Neuronal stem cell (in vitro differentiated cells): Measurements from ENCODE around the gene CBFB.

Experiments
- DNase-seq: peaks from one replicate; pipeline ENCODE4 v3.0.0-alpha.2; 2013; ENCODE audit warnings: low spot score
- H2AFZ ChIP-seq: one replicate; pipeline ENCODE4 v1.6.1; 2013; ENCODE audit warnings: mild to moderate bottlenecking, low read length, inconsistent platforms
- H2AK5ac ChIP-seq: 2 replicates; pipeline ENCODE4 v1.6.1; 2013; ENCODE audit warnings: low read depth, mild to moderate bottlenecking, inconsistent platforms, low read length, moderate library complexity, mixed read lengths
- H2BK120ac ChIP-seq: 2 replicates; pipeline ENCODE4 v1.6.1; 2013; ENCODE audit warnings: low read depth, mild to moderate bottlenecking, inconsistent platforms, low read length, moderate library complexity, mixed read lengths
- H2BK12ac ChIP-seq: one replicate; pipeline ENCODE4 v1.6.1; 2013; ENCODE audit warnings: low read length, inconsistent platforms
- H2BK15ac ChIP-seq: 2 replicates; pipeline ENCODE4 v1.6.1; 2013; ENCODE audit warnings: mild to moderate bottlenecking, low read length, inconsistent platforms, mixed read lengths
- H2BK5ac ChIP-seq: one replicate; pipeline ENCODE4 v1.6.1; 2013; ENCODE audit warnings: inconsistent platforms, mild to moderate bottlenecking, low read length, moderate library complexity
- H3K14ac ChIP-seq: one replicate; pipeline ENCODE4 v1.6.1; 2013; ENCODE audit warnings: low read length, inconsistent platforms
- H3K18ac ChIP-seq: 2 replicates; pipeline ENCODE4 v1.6.1; 2013; ENCODE audit warnings: low read length, inconsistent platforms
- H3K23ac ChIP-seq: 2 replicates; pipeline ENCODE4 v1.6.1; 2013; ENCODE audit warnings: low read depth, mild to moderate bottlenecking, mixed read lengths, low read length, inconsistent platforms; ENCODE audit not compliant: poor library complexity
- H3K27ac ChIP-seq: replicated peaks from 3 replicates; pipeline ENCODE4 v1.5.1; 2013; ENCODE audit warnings: low read length, inconsistent platforms
- H3K27me3 ChIP-seq, 3 experiments: 2 replicates each; pipeline ENCODE4 v1.6.1; 2013; ENCODE audit warnings: low read length in 3 of 3, mild to moderate bottlenecking in 2 of 3, inconsistent platforms in 1 of 3, low read depth in 1 of 3, mixed read lengths in 1 of 3, moderate library complexity in 1 of 3; ENCODE audit not compliant: control insufficient read depth in 3 of 3, insufficient read depth in 3 of 3
- H3K36me3 ChIP-seq, 2 donors: replicated peaks in 1 of 2; 2 replicates each; pipeline ENCODE4 v1.6.1; 2013; ENCODE audit warnings: low read length in 2 of 2; ENCODE audit not compliant: control insufficient read depth in 2 of 2, insufficient read depth in 2 of 2
- H3K4ac ChIP-seq: 2 replicates; pipeline ENCODE4 v1.6.1; 2013; ENCODE audit warnings: inconsistent platforms, mild to moderate bottlenecking, low read length, moderate library complexity
- H3K4me1 ChIP-seq, 2 donors: 1 replicate in 1 of 2; 2 replicates in 1 of 2; pipeline ENCODE4 v1.6.1; 2013; ENCODE audit warnings: low read length in 2 of 2, low read depth in 1 of 2; ENCODE audit not compliant: control insufficient read depth in 2 of 2, insufficient read depth in 1 of 2
- H3K4me2 ChIP-seq: one replicate; pipeline ENCODE4 v1.6.1; 2013; ENCODE audit warnings: mild to moderate bottlenecking, low read length, inconsistent platforms; ENCODE audit not compliant: insufficient read depth, poor library complexity, severe bottlenecking
- H3K4me3 ChIP-seq, 2 donors: 2 replicates each; pipeline ENCODE4 v1.5.1; 2013; ENCODE audit warnings: low read length in 2 of 2, mild to moderate bottlenecking in 2 of 2, inconsistent platforms in 1 of 2, moderate library complexity in 1 of 2
- H3K79me1 ChIP-seq: one replicate; pipeline ENCODE4 v1.6.1; 2013; ENCODE audit warnings: low read depth, mild to moderate bottlenecking, inconsistent platforms, low read length, moderate library complexity
- H3K9ac ChIP-seq: one replicate; pipeline ENCODE4 v1.6.1; 2013; ENCODE audit warnings: mild to moderate bottlenecking, low read depth, low read length, inconsistent platforms; ENCODE audit not compliant: poor library complexity
- H3K9me3 ChIP-seq, 2 donors: replicated peaks in 1 of 2; 2 replicates each; pipeline versions ENCODE3 to v1.6.1; 2013; ENCODE audit warnings: low read length in 2 of 2, mild to moderate bottlenecking in 2 of 2, inconsistent platforms in 1 of 2, low read depth in 1 of 2, mixed read lengths in 1 of 2, moderate library complexity in 1 of 2; ENCODE audit not compliant: control insufficient read depth in 2 of 2, insufficient read depth in 1 of 2
- H4K8ac ChIP-seq: one replicate; pipeline ENCODE4 v1.6.1; 2013; ENCODE audit warnings: low read depth, mild to moderate bottlenecking, inconsistent platforms, low read length, moderate library complexity
- H4K91ac ChIP-seq: one replicate; pipeline ENCODE4 v1.6.1; 2013; ENCODE audit warnings: low read length, low read depth, mild to moderate bottlenecking, inconsistent platforms; ENCODE audit not compliant: poor library complexity
- WGBS, 2 donors: extraction: QIAGEN DNeasy Blood & Tissue Kit; methylation state at CpG; one replicate each; pipeline ENCODE4 v1.1.7; 2013; ENCODE audit warnings: missing lambda C conversion rate in 2 of 2, mixed read lengths in 1 of 2; ENCODE audit not compliant: insufficient read length in 2 of 2, insufficient replicate concordance in 1 of 2; ENCODE audit errors: extremely low coverage in 2 of 2; 5-methylcytosine and 5-hydroxymethylcytosine counted together

CBFB gene

DNA sequence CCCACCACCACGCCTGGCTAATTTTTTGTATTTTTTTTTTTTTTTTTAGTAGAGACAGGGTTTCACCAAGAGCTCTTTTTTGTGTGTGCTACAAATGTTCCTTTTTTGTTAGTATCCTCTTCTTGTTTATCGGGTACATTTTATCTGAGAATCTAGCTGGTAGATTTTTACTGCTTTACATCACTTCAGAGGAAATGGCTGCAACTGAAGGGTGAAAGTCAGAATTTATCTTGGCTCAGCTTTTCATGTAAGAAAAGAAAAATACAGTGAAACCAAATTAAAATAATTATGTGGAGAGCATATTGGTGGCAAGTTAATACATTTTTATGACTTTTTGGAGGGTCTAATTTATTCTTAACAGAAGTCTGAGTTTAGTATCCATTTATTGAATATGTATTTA lies 26.0 kb downstream of the CBFB start:
- Histone ChIP-seq H2BK15ac (no peak overlapping the region), H2AFZ (no peak overlapping the region), H4K8ac (no peak overlapping the region), H3K4me1 (no peaks in the 10 kb centered on the region), H3K27ac (no peak overlapping the region), H4K91ac (no peak overlapping the region), H3K18ac (no peak overlapping the region), H2AK5ac (no peak overlapping the region), H3K27me3 (no peaks in the 10 kb centered on the region), H3K23ac (no peak overlapping the region), H3K4me3 (no peak overlapping the region), H3K36me3 (peaks cover 0 to 76% of the 10 kb centered on the region in 2 donors), H3K4ac (no peak overlapping the region), H3K14ac (no peak overlapping the region), H3K9me3 (peaks cover 0 to 4% of the 10 kb centered on the region in 2 donors), H3K4me2 (no peak overlapping the region), H2BK5ac (no peak overlapping the region), H3K79me1 (peaks cover 1% of the 10 kb centered on the region), H2BK12ac (no peak overlapping the region), H3K9ac (no peak overlapping the region), H2BK120ac (no peak overlapping the region)
- WGBS, 2 donors, result no CpG with 5 or more reads among the region's 2 CpGs
- no peak for DNase-seq

DNA sequence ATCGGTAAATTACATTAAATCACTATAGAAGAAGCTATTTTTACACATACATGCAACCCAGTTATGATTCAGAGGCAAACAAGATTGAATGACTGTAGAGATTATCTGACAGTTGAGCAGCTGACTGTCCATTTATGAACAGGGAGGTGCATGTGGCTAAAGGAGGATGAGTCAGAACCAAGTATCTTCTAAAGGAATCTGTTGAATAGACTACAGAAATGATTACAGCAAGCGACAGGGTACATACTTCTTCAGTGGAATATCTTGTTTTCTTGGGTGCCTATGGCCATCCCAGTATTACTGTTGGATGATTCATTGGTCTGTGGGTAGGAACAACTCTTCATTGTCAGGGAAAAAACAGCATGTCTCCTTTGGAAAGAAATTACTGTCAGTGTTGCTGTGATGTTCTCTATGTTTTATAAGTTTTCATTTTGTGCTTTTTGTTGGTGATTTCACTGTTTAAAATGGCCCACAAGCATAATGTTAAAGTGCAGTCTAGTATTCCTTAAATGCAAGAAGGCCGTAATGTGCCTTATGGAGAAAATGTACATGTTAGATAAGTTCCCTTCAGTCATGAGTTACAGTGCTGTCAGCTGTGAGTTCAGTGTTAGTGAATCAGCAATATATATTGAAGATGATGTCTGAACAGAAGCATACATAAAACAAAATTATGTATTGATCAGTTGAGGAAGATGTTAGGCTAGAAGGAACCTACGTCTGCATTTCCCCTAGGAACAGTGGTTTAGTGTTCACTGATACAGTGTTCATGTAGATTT lies 27.0 kb downstream of the CBFB start:
- no peak for DNase-seq
- H3K18ac ChIP-seq, result no peak overlapping the region
- H3K14ac ChIP-seq, result no peak overlapping the region
- no peak overlapping the region for H3K4me2 ChIP-seq
- no CpG with 5 or more reads among the region's 4 CpGs for WGBS, 2 donors
- no peak overlapping the region for H3K23ac ChIP-seq
- H3K4me3 ChIP-seq, result no peak overlapping the region
- H2BK5ac ChIP-seq, result no peak overlapping the region
- no peaks in the 10 kb centered on the region for H3K27me3 ChIP-seq
- H2BK12ac ChIP-seq, result no peak overlapping the region
- no peaks in the 10 kb centered on the region for H3K79me1 ChIP-seq
- H3K9ac ChIP-seq, result no peak overlapping the region
- no peak overlapping the region for H3K4ac ChIP-seq
- no peak overlapping the region for H2AFZ ChIP-seq
- H4K91ac ChIP-seq, result no peak overlapping the region
- H3K9me3 ChIP-seq, result peaks cover 0 to 4% of the 10 kb centered on the region in 2 donors
- no peak overlapping the region for H2AK5ac ChIP-seq
- peaks cover 0 to 75% of the 10 kb centered on the region in 2 donors for H3K36me3 ChIP-seq
- no peak overlapping the region for H4K8ac ChIP-seq
- no peak overlapping the region for H2BK120ac ChIP-seq
- H3K4me1 ChIP-seq, result no peaks in the 10 kb centered on the region
- no peak overlapping the region for H2BK15ac ChIP-seq
- no peak overlapping the region for H3K27ac ChIP-seq

DNA sequence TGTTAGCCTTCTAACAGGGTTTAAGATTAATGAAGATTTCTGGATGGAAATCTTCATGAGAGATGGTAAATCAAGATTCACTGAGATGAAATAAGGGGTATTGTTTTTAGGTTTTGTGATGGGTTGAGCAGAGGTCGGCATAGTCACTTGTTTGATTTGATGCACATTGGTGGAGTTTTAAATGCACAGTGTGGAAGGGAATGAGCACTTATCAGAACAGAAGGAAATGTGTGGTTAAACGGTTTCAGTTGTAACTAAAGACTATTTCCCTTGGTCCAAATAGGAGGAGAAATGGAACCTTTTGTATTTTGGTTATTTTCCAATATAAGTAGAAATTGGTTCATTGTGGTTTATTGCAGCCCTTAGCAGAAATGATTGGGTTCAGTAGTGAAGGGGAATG lies 34.1 kb downstream of the CBFB start:
- Histone ChIP-seq H2BK5ac (no peak overlapping the region), H2BK15ac (no peak overlapping the region), H3K9ac (no peak overlapping the region)

DNA sequence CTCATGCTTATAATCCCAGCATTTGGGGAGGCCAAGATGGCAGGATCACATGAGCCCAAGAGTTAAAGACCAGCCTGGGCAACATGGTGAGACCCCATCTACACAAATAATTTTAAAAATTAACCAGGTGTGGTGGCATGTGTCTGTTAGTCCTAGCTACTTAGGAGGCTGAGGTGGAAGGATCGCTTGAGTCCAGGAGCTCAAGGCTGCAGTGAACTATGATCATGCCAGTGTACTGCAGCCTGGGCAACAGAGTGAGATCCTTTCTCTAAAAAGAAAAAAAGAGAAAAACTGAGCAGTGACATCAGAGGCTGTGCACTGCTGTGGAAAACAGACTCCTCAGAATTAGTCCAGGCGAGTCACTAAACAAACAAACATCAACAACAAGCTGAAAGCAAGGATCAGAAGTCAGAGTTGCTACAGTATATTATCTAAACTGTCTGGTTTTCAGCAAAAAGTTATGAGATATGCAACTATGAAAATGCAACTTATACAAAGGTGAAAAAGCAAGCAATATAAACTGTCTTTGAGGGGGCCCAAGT lies 39.3 kb downstream of the CBFB start:
- Histone ChIP-seq H3K36me3 (peaks cover 8 to 80% of the 10 kb centered on the region in 2 donors), H2BK15ac (no peak overlapping the region), H2BK120ac (no peak overlapping the region), H3K4me3 (no peak overlapping the region), H2BK5ac (no peak overlapping the region), H3K9ac (no peak overlapping the region), H3K4me1 (no peaks in the 10 kb centered on the region), H2BK12ac (no peak overlapping the region), H3K4me2 (no peak overlapping the region), H4K8ac (no peak overlapping the region), H3K9me3 (no peaks in the 10 kb centered on the region), H3K27ac (no peak overlapping the region), H3K4ac (no peak overlapping the region), H3K23ac (no peak overlapping the region), H2AK5ac (no peak overlapping the region), H3K18ac (no peak overlapping the region), H3K14ac (no peak overlapping the region), H3K79me1 (peaks cover 2% of the 10 kb centered on the region), H2AFZ (no peak overlapping the region), H4K91ac (no peak overlapping the region), H3K27me3 (no peaks in the 10 kb centered on the region)
- no CpG with 5 or more reads among the region's 2 CpGs for WGBS, 2 donors
- no peak for DNase-seq

More for the DNA sequence above, 34.1 kb downstream of the CBFB start:
- Histone ChIP-seq H2BK12ac (no peak overlapping the region), H4K91ac (no peak overlapping the region), H3K27me3 (no peaks in the 10 kb centered on the region), H2AFZ (no peak overlapping the region), H3K4me2 (no peak overlapping the region), H3K14ac (no peak overlapping the region), H3K23ac (no peak overlapping the region), H3K18ac (no peak overlapping the region), H3K4me1 (no peaks in the 10 kb centered on the region), H3K79me1 (no peaks in the 10 kb centered on the region), H3K27ac (no peak overlapping the region), H2AK5ac (no peak overlapping the region), H4K8ac (no peak overlapping the region), H3K4ac (no peak overlapping the region), H3K4me3 (no peak overlapping the region), H2BK120ac (no peak overlapping the region), H3K36me3 (peaks cover 5 to 70% of the 10 kb centered on the region in 2 donors), H3K9me3 (no peaks in the 10 kb centered on the region)
- DNase-seq, result no peak
- WGBS, 2 donors, result 100% methylated on average over 1 of the region's 2 CpGs; no CpG with 5 or more reads in 1 of the 2 donors
